Suprapubic skin (tissue), 3 donors: Measurements from ENCODE around the gene POFUT1.

Experiments used
- CTCF ChIP-seq, 2 donors: fragments of 200-600 bp in 1 of 2; fragments of 450-650 bp in 1 of 2; sonication (generic) in 1 of 2; IDR thresholded peaks; one replicate each; pipeline ENCODE4 v1.5.1; 2016 to 2019; ENCODE audit warnings: antibody characterized with exemption in 2 of 2, mild to moderate bottlenecking in 1 of 2, moderate library complexity in 1 of 2
- POLR2A ChIP-seq, 2 donors: fragments of 450-650 bp; IDR thresholded peaks; one replicate each; pipeline ENCODE4 v1.6.1; 2017; ENCODE audit warnings: antibody characterized with exemption in 2 of 2, mild to moderate bottlenecking in 2 of 2, moderate library complexity in 2 of 2

DNA sequence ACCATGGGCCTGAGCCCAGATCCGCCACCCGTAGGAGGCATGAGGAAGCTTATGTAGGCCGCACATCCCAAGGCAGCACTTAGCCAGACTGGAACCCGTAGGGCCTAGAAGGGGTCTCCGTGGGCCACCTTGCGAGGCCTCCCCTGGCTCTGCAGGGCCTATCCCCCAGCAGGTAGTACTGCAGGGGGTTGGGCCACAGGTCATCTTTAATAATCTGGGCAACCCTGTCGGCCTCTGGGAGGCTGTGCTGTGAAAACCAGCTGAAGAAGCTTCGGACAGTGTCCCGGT is 18.6 kb upstream of the POFUT1 start:
- TF ChIP-seq CTCF (IDR thresholded peaks at IDR 0.05) (no peak), POLR2A (IDR thresholded peaks at IDR 0.05) (no peak)
